ENCODE measurements around the gene TUSC2.

DNA sequence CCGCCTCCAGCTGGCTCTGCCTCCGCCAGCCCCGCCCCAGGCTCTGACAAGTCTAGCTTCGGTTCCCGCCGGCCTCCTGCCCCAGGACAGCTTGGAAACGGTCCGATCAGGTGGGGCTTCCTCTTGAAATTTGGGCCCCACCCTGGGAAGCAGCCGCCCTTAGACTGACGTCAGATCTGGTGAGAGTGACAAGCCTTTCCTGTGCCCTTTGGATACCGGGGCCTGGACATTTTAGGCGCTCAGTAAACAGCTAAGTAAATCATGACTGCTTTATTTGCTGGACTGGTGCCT is 28.4 kb downstream of the TUSC2 start:
- TF ChIP-seq POLR2A (IDR thresholded peaks at IDR 0.05), result no peak
- TF ChIP-seq, protein P1, sequence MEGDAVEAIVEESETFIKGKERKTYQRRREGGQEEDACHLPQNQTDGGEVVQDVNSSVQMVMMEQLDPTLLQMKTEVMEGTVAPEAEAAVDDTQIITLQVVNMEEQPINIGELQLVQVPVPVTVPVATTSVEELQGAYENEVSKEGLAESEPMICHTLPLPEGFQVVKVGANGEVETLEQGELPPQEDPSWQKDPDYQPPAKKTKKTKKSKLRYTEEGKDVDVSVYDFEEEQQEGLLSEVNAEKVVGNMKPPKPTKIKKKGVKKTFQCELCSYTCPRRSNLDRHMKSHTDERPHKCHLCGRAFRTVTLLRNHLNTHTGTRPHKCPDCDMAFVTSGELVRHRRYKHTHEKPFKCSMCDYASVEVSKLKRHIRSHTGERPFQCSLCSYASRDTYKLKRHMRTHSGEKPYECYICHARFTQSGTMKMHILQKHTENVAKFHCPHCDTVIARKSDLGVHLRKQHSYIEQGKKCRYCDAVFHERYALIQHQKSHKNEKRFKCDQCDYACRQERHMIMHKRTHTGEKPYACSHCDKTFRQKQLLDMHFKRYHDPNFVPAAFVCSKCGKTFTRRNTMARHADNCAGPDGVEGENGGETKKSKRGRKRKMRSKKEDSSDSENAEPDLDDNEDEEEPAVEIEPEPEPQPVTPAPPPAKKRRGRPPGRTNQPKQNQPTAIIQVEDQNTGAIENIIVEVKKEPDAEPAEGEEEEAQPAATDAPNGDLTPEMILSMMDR (IDR thresholded peaks at IDR 0.05), result no peak

All from thyroid gland (tissue), 4 donors.